Stimulated activated CD8-positive, alpha-beta memory T cell treated with anti-CD3 and anti-CD28 coated beads, Interleukin-7, amount 100 ng/mL, for 24 hours (primary cell): ENCODE results near the gene MMP10.

Source experiments
- DNase-seq: peaks from one replicate; pipeline ENCODE4 v3.0.0-alpha.2; 2020; ENCODE audit warnings: low read depth

Gene MMP10

DNA sequence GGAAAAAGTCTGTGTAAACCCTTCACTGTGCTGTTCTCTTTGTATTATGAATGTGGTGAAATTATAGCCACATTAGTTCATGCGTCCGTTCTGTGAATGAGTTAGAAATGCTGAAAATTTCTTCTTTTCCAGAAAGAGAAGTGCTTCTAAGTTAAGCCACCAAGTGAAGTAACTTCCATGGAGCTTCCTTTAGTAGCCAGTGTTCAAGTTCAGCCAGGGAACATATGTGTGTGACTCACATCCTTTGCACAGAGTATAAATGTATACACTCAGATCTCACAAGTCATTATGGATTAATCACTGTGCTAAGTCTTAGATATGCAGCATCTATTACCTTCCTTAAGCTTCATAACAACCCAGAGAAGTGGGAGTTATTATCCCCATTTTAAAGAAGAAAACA is 52.5 kb downstream of the MMP10 start:
- no peak for DNase-seq

- no peak for DNase-seq
Observed at GRCh38 chr11:102724904-102725500, 55.4 kb downstream of the MMP10 start, which contains the start of gene MMP8. Gene MMP8, minus strand, starts transcription at chr11:102724954. Its CDS starts 99 bp downstream, at chr11:102724855.

DNA sequence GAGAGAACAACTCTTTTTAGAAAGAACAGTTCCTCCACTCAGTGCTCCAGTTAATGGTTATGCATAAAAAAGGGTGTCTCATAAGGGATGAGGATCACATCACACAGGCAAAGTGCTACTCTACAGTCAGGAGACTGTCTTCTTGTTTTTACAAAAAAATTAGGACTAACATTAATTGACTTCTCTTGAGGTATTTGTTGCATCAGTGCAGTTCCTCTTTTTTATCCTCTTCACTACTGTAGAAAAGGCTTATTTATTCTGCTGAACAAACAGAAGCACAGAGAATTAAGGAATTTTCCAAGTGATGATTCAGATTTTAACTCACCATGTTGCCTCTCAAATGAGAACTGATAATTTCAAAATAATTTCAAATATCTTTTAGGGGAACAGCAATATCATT is 57.6 kb downstream of the MMP10 start:
- DNase-seq, result no peak
